ES-I3 (cell line): ENCODE data around the gene AAMP.

Experiments
- H3K36me3 ChIP-seq: 2 replicates; pipeline ENCODE4 v1.6.1; 2013; ENCODE audit warnings: mild to moderate bottlenecking, low read length, control low read depth, moderate library complexity; ENCODE audit not compliant: insufficient read depth
- H3K4me1 ChIP-seq: 2 replicates; pipeline ENCODE4 v1.6.1; 2013; ENCODE audit warnings: mild to moderate bottlenecking, control low read depth, low read length; ENCODE audit not compliant: insufficient read depth
- H3K9ac ChIP-seq: 2 replicates; pipeline ENCODE4 v1.6.1; 2013; ENCODE audit warnings: low read depth, mild to moderate bottlenecking, low read length, moderate library complexity
- H3K9me3 ChIP-seq: 2 replicates; pipeline ENCODE4 v1.6.1; 2013; ENCODE audit warnings: mild to moderate bottlenecking, low read length, moderate library complexity; ENCODE audit not compliant: control insufficient read depth, insufficient read depth

The AAMP gene

GRCh38 chr2:218238887-218239286, 31.1 kb downstream of the AAMP start:
- H3K9ac ChIP-seq, result no peak overlapping the region
- no peaks in the 10 kb centered on the region for H3K9me3 ChIP-seq
- H3K4me1 ChIP-seq, result no peaks in the 10 kb centered on the region
- peaks cover 44% of the 10 kb centered on the region for H3K36me3 ChIP-seq

GRCh38 chr2:218236829-218237228, 33.1 kb downstream of the AAMP start:
- Histone ChIP-seq H3K9ac (no peak overlapping the region), H3K36me3 (peaks cover 50% of the 10 kb centered on the region), H3K9me3 (no peaks in the 10 kb centered on the region), H3K4me1 (no peaks in the 10 kb centered on the region)

GRCh38 chr2:218235017-218235416, 34.9 kb downstream of the AAMP start:
- Histone ChIP-seq H3K9me3 (no peaks in the 10 kb centered on the region), H3K9ac (no peak overlapping the region)

GRCh38 chr2:218234521-218234920, 35.4 kb downstream of the AAMP start:
- H3K36me3 ChIP-seq, result peaks cover 53% of the 10 kb centered on the region
- H3K4me1 ChIP-seq, result no peaks in the 10 kb centered on the region
- no peak overlapping the region for H3K9ac ChIP-seq
- no peaks in the 10 kb centered on the region for H3K9me3 ChIP-seq

More at GRCh38 chr2:218235017-218235416, 34.9 kb downstream of the AAMP start:
- Histone ChIP-seq H3K4me1 (no peaks in the 10 kb centered on the region), H3K36me3 (peaks cover 49% of the 10 kb centered on the region)

- Histone ChIP-seq H3K9ac (no peak overlapping the region), H3K36me3 (peaks cover 48% of the 10 kb centered on the region)
Measured at GRCh38 chr2:218233543-218233942, 36.4 kb downstream of the AAMP start.

GRCh38 chr2:218230882-218231281, 39.1 kb downstream of the AAMP start:
- Histone ChIP-seq H3K4me1 (no peaks in the 10 kb centered on the region), H3K36me3 (peaks cover 50% of the 10 kb centered on the region), H3K9me3 (no peaks in the 10 kb centered on the region), H3K9ac (no peak overlapping the region)

More at GRCh38 chr2:218233543-218233942, 36.4 kb downstream of the AAMP start:
- H3K4me1 ChIP-seq, result no peaks in the 10 kb centered on the region
- no peaks in the 10 kb centered on the region for H3K9me3 ChIP-seq

- peaks cover 40% of the 10 kb centered on the region for H3K36me3 ChIP-seq
- no peaks in the 10 kb centered on the region for H3K4me1 ChIP-seq
- no peak overlapping the region for H3K9ac ChIP-seq
- H3K9me3 ChIP-seq, result no peaks in the 10 kb centered on the region
Measured at GRCh38 chr2:218229851-218230250, 40.1 kb downstream of the AAMP start.

GRCh38 chr2:218229239-218229638, 40.7 kb downstream of the AAMP start:
- Histone ChIP-seq H3K9me3 (no peaks in the 10 kb centered on the region), H3K36me3 (peaks cover 36% of the 10 kb centered on the region), H3K9ac (no peak overlapping the region)

GRCh38 chr2:218228366-218229090, 41.4 kb downstream of the AAMP start:
- H3K4me1 ChIP-seq, result no peaks in the 10 kb centered on the region
- H3K9me3 ChIP-seq, result no peaks in the 10 kb centered on the region
- peaks cover 39% of the 10 kb centered on the region for H3K36me3 ChIP-seq
- no peak overlapping the region for H3K9ac ChIP-seq

More at GRCh38 chr2:218229239-218229638, 40.7 kb downstream of the AAMP start:
- H3K4me1 ChIP-seq, result no peaks in the 10 kb centered on the region

GRCh38 chr2:218226903-218227302, 43.0 kb downstream of the AAMP start:
- H3K9ac ChIP-seq, result no peak overlapping the region
- H3K36me3 ChIP-seq, result peaks cover 35% of the 10 kb centered on the region

GRCh38 chr2:218224186-218224585, 45.8 kb downstream of the AAMP start:
- no peak overlapping the region for H3K9ac ChIP-seq
- H3K4me1 ChIP-seq, result peaks cover 7% of the 10 kb centered on the region; the same call in 1 of the 2 replicates
- peaks cover 28% of the 10 kb centered on the region for H3K36me3 ChIP-seq
- no peaks in the 10 kb centered on the region for H3K9me3 ChIP-seq

More at GRCh38 chr2:218226903-218227302, 43.0 kb downstream of the AAMP start:
- Histone ChIP-seq H3K4me1 (no peaks in the 10 kb centered on the region), H3K9me3 (no peaks in the 10 kb centered on the region)

GRCh38 chr2:218223046-218223445, 46.9 kb downstream of the AAMP start:
- Histone ChIP-seq H3K9ac (no peak overlapping the region), H3K9me3 (no peaks in the 10 kb centered on the region), H3K36me3 (peaks cover 23% of the 10 kb centered on the region), H3K4me1 (peaks cover 18% of the 10 kb centered on the region)

GRCh38 chr2:218221000-218221399, 48.9 kb downstream of the AAMP start:
- H3K9ac ChIP-seq, result no peak overlapping the region
- peaks cover 18% of the 10 kb centered on the region for H3K4me1 ChIP-seq
- no peaks in the 10 kb centered on the region for H3K9me3 ChIP-seq
- H3K36me3 ChIP-seq, result peaks cover 12% of the 10 kb centered on the region

GRCh38 chr2:218219934-218220333, 50.0 kb downstream of the AAMP start:
- Histone ChIP-seq H3K4me1 (peaks cover 18% of the 10 kb centered on the region), H3K36me3 (peaks cover 12% of the 10 kb centered on the region), H3K9me3 (no peaks in the 10 kb centered on the region), H3K9ac (no peak overlapping the region)
